ENCODE measurements around the gene PIGBOS1. TPM values are rescaled to one million over a fixed set of nuclear protein-coding genes. Genes with fewer than 3 reads are reported as not detected.

The PIGBOS1 gene
- total RNA-seq, 1 donor from 2014 or later, result 12.5 TPM

- Mint-ChIP-seq H3K27me3 (ENCODE audit: low read depth) (no peaks in the 10 kb centered on the region), H3K36me3 (ENCODE audit: low read depth) (peaks cover 12% of the 10 kb centered on the region), H3K4me3 (no peak overlapping the region), H3K9me3 (peaks cover 3% of the 10 kb centered on the region), H3K4me1 (peaks cover 9% of the 10 kb centered on the region), H3K27ac (ENCODE audit: unreplicated experiment) (no peak overlapping the region)
- TF ChIP-seq, protein P1, sequence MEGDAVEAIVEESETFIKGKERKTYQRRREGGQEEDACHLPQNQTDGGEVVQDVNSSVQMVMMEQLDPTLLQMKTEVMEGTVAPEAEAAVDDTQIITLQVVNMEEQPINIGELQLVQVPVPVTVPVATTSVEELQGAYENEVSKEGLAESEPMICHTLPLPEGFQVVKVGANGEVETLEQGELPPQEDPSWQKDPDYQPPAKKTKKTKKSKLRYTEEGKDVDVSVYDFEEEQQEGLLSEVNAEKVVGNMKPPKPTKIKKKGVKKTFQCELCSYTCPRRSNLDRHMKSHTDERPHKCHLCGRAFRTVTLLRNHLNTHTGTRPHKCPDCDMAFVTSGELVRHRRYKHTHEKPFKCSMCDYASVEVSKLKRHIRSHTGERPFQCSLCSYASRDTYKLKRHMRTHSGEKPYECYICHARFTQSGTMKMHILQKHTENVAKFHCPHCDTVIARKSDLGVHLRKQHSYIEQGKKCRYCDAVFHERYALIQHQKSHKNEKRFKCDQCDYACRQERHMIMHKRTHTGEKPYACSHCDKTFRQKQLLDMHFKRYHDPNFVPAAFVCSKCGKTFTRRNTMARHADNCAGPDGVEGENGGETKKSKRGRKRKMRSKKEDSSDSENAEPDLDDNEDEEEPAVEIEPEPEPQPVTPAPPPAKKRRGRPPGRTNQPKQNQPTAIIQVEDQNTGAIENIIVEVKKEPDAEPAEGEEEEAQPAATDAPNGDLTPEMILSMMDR (conservative IDR thresholded peaks at IDR 0.05), result no peak
- DNase-seq (ENCODE audit: low read depth, low spot score), result no peak
Measured at GRCh38 chr15:55348281-55348778, 29.4 kb upstream of the PIGBOS1 start.

GRCh38 chr15:55344206-55344605 lies 25.3 kb upstream of the PIGBOS1 start:
- H3K27me3 Mint-ChIP-seq (ENCODE audit: low read depth), result no peaks in the 10 kb centered on the region
- no peak overlapping the region for H3K4me3 Mint-ChIP-seq
- H3K27ac Mint-ChIP-seq (ENCODE audit: unreplicated experiment), result peak overlapping the region; percentile 5
- peaks cover 15% of the 10 kb centered on the region for H3K4me1 Mint-ChIP-seq
- no peaks in the 10 kb centered on the region for H3K9me3 Mint-ChIP-seq
- peaks cover 8% of the 10 kb centered on the region for H3K36me3 Mint-ChIP-seq (ENCODE audit: low read depth)
- TF ChIP-seq, protein P1 (conservative IDR thresholded peaks at IDR 0.05), result no peak
- no peak for DNase-seq (ENCODE audit: low read depth, low spot score)

- Mint-ChIP-seq H3K36me3 (ENCODE audit: low read depth) (peaks cover 4% of the 10 kb centered on the region), H3K27me3 (ENCODE audit: low read depth) (no peaks in the 10 kb centered on the region), H3K9me3 (no peaks in the 10 kb centered on the region), H3K4me1 (peaks cover 15% of the 10 kb centered on the region), H3K27ac (ENCODE audit: unreplicated experiment) (peak overlapping the region; percentile 27), H3K4me3 (no peak overlapping the region)
- TF ChIP-seq, protein P1 (conservative IDR thresholded peaks at IDR 0.05), result no peak
- DNase-seq (ENCODE audit: low read depth, low spot score), result no peak
Measured at GRCh38 chr15:55343168-55343567, 24.2 kb upstream of the PIGBOS1 start.

DNA sequence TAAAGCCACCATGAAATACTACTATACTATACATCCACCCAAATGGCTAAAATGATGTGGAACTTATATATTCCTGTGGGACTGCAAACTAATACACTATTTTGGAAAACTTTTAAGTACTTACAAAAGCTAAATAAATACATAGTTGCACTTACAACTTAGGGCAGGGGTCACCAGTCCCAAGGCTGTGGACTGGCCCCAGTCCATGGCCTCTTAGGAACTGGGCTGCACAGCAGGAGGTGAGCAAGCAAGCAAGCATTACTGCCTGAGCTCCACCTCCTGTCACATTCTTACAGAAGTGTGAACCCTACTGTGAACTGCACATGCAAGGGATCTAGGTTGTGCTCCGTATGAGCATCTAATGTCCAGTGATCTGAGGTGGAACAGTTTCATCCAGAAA lies 18.2 kb upstream of the PIGBOS1 start:
- H3K4me3 Mint-ChIP-seq, result no peak overlapping the region
- TF ChIP-seq, protein P1 (conservative IDR thresholded peaks at IDR 0.05), result no peak
- H3K27me3 Mint-ChIP-seq (ENCODE audit: low read depth), result no peaks in the 10 kb centered on the region
- H3K4me1 Mint-ChIP-seq, result no peaks in the 10 kb centered on the region
- H3K27ac Mint-ChIP-seq (ENCODE audit: unreplicated experiment), result no peak overlapping the region
- peaks cover 4% of the 10 kb centered on the region for H3K36me3 Mint-ChIP-seq (ENCODE audit: low read depth)
- DNase-seq (ENCODE audit: low read depth, low spot score), result no peak
- no peaks in the 10 kb centered on the region for H3K9me3 Mint-ChIP-seq

DNA sequence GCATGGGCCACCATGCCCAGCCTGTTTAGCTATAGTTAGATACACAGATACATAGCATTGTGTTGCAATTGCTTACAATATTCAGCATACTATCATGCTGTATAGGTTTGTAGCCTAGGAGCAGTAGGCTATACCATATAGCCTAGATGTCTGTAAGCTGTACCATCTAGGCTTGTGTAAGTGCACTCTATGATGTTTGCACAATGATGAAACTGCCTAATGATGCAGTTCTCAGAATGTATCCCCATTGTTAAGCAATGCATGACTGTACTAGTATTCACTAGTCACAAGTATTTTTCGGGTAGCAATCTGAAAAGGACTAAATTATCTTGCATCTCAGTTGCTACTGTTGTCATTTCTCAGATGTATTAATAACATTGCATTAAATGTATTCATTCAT lies 16.1 kb upstream of the PIGBOS1 start:
- no peak for DNase-seq (ENCODE audit: low read depth, low spot score)
- no peaks in the 10 kb centered on the region for H3K4me1 Mint-ChIP-seq
- H3K4me3 Mint-ChIP-seq, result no peak overlapping the region
- no peak overlapping the region for H3K27ac Mint-ChIP-seq (ENCODE audit: unreplicated experiment)
- TF ChIP-seq, protein P1 (conservative IDR thresholded peaks at IDR 0.05), result no peak
- no peaks in the 10 kb centered on the region for H3K27me3 Mint-ChIP-seq (ENCODE audit: low read depth)
- H3K36me3 Mint-ChIP-seq (ENCODE audit: low read depth), result peaks cover 4% of the 10 kb centered on the region
- H3K9me3 Mint-ChIP-seq, result no peaks in the 10 kb centered on the region

Data from neural crest cell (in vitro differentiated cells).